GM18520 (cell line): ENCODE measurements around the gene CTRL.
A peak's percentile ranks its signal among the peaks of the same experiment; 100 is the strongest.
"Not testable (repeated sequence)": the region's sequence is repeated elsewhere in the genome, so short reads cannot be mapped to it uniquely, and the experiment has no call there.

ENCODE experiments used
- ATAC-seq: cut with Tn5 transposase; IDR thresholded peaks from one replicate; pipeline ENCODE4 v1.9.1; 2021; ENCODE audit not compliant: unreplicated experiment

Gene CTRL

DNA sequence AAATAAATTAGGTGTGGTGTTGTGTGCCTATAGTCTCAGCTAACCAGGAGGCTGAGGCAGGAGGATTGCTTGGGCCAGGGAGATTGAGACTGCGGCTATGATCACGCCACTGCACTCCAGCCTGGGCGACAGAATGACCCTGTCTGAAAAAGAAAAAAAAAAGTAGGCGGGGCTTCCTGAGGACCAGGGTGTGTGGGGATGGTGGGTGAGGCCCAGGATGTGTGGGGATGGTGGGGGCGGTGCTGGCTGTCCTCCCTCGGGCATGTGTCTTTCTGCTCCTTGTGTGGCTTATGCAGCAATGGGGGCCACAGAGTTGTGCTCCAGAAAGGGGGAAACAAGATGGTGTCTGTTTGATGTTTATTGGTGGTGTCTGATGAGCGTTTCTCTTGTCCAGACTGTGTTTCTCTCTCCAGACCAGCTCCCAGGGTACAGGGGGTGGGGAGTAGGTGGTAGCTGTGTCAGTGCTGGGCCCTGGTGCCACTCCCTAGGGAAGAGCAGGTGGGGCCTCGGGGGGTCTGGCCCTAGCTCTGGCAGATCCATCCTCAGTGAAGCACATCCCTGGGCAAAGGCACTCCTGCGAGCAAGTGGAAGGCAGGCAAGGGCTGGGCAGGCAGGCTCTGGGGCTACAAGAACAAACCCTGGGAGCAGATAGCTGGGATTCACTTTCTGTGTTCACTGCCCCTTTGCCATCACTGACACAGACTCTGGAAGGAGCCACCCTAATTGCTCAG, 10.0 kb upstream of the CTRL start:
- no peak for ATAC-seq

GRCh38 chr16:67940446-67941089, 8.9 kb upstream of the CTRL start:
- no peak for ATAC-seq

DNA sequence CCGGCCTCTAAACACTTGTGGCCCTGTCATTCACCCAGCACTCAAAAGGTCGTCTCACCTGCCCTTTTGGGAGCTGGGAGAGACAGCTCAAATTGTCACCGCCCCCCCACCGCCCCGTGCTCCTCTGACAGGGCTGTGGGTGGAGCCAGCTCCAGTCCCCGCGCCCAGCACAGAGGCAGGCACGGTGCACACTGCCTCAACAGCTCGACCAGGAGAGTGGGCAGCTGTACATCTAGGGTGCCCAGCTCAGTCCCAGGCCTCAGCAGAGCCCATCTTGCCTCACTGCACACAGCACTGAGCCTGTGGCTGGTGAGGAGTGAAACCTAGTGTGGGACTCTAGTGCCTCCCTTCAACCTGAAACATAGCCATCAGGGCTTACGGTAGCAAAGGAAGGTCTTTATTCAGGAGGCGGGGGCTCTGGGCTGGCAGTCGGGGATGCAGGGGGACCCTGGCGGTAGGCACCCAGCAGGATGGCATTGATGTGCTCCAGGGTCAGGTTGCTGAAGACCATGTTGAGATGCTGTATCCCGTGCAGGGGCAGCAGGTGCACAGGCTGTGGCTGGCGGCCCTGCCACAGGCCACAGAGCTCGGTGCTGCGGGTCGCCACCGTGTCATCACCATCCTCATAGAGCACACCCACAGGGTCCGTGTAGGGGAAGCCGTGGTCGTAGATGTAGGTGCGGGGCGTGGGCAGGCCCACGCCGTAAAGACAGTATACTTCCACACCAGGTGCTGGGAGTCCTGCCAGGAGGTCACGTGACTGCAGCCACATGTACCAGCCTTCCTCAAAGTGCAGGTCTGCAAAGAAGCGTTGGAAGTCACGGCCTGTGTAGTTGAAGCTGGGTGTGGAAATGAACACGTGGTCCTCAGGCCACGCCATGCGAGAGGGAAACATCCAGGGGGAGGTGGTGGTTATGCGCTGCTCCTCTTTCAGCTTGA, 8.1 kb upstream of the CTRL start:
- no peak for ATAC-seq

- not testable (repeated sequence) for ATAC-seq
Measured at GRCh38 chr16:67937713-67938112, 6.1 kb upstream of the CTRL start.

DNA sequence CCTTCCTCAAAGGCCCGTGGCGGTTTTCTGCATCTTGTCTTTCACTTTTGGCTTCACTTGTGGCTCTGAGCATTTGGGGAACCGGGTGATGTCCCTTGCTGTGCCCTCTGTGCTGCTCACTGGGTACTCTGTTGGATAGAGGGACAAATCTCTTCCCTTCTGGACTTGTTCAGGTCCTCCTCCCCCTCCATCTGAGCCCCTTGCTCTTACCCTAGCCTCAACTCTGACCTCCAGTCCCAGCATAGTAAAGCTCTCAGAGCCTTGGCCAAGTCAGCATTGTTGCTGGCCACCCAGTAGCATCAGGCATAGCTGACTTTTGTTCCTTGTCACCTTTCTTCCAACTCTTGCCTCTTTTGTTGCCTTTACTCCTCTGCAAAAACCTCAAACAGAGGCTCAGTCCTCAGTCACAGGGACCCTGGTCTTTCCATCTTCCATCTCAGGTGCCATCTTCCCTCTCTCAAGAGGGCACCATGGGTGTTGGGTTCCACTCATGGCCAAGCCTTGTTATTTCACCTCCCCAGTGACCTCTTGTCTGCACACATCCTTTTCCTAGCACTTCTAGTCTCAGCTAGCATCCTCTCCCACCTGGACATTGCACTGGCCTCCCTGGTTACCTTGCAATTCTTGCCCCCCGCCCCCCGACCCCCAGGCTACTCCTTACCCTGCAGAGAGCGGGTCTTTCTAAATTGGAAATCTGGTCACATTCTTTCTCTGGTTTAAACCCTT, 5.4 kb upstream of the CTRL start:
- peak; percentile 47 for ATAC-seq

GRCh38 chr16:67936124-67936879, 4.6 kb upstream of the CTRL start, which contains the start of gene PSMB10:
PSMB10 (minus strand) TSS chr16:67936850; CDS start chr16:67936749, 101 bp downstream.
- ATAC-seq, result no peak

- peak; percentile 93 for ATAC-seq
Measured at GRCh38 chr16:67935402-67936123, 3.9 kb upstream of the CTRL start.

GRCh38 chr16:67935101-67935401, 3.4 kb upstream of the CTRL start:
- ATAC-seq, result no peak

DNA sequence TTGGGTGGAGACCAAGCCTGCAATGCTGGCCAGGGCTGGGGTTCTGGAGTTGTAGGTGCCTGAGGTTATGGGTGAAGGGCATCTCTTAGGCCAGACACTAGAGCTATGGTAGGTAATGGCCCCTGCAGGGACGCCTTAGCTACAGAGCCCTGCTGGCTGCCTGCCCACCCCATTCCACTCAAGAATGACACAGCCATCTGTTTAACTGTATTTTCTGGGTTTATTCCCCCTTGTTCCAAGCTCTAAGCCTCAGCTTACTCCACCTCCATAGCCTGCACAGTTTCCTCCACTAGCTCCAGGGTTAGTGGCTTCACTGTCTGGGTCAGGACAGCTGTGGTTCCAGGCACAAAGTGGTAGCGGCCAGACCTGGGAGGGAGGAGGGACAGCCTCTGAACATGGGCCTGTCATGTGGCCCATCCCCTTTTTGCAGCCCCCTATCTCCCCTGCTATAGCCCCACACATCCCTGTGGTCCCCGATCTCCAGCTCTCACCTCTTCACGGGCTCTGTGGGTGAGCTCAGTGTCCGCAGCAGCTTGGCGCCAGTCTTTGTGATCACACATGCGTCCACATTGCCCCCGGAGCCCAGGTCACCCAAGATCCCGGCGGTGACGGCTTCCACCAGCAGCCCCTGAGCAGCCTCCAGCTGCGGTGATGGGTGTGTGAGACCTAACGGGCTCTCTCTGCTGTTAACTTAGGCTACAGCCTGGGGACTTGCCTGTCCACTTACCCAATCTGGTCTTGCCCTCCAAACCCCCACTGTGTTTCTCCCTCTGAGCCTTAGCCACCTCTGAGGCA, 2.8 kb upstream of the CTRL start:
- ATAC-seq, result no peak

DNA sequence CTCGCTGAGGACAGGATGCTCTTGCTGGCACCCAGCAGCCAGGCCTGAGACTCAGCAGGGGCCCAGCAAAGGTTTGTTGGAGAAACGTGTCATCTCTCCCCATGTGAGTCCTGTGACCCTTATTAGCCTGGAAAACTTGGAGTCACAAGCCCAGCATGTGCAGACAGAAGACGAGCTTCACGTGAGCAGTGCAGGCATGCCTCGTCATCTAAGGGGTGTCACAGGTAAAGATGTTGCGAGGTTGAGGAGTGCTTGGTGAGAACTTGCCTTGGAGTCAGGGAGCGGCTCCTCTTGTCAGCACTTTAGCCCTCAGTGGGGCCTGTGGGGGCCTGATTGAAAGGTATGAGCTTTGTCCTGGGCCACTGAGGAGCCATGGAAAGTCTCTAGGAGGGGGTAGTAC, 2.1 kb upstream of the CTRL start:
- ATAC-seq, result no peak

DNA sequence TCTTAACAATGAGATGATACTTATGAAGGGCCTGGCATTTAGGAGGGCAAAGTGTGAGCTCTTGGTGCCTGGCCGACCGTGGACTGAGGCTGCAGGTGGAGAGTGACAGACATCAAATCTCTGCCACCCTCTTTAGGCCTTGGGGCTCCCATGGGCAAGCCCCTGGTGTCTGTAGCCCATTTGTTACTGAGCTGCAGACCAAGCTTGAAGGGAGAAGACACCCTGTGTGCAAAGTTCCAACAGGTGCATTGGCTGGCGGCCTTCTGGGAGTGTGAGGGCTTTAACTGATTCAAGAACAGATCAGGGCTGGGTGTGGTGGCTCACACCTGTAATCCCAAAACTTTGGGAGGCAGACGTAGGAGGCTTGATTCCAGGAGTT, 789 bp upstream of the CTRL start:
- ATAC-seq, result no peak

GRCh38 chr16:67930678-67931211, 917 bp downstream of the CTRL start:
- ATAC-seq, result no peak

- ATAC-seq, result no peak
Measured at GRCh38 chr16:67930191-67930590, 1.5 kb downstream of the CTRL start.

GRCh38 chr16:67928561-67929364, 2.9 kb downstream of the CTRL start:
- ATAC-seq, result no peak

GRCh38 chr16:67928147-67928546, 3.5 kb downstream of the CTRL start:
- no peak for ATAC-seq

DNA sequence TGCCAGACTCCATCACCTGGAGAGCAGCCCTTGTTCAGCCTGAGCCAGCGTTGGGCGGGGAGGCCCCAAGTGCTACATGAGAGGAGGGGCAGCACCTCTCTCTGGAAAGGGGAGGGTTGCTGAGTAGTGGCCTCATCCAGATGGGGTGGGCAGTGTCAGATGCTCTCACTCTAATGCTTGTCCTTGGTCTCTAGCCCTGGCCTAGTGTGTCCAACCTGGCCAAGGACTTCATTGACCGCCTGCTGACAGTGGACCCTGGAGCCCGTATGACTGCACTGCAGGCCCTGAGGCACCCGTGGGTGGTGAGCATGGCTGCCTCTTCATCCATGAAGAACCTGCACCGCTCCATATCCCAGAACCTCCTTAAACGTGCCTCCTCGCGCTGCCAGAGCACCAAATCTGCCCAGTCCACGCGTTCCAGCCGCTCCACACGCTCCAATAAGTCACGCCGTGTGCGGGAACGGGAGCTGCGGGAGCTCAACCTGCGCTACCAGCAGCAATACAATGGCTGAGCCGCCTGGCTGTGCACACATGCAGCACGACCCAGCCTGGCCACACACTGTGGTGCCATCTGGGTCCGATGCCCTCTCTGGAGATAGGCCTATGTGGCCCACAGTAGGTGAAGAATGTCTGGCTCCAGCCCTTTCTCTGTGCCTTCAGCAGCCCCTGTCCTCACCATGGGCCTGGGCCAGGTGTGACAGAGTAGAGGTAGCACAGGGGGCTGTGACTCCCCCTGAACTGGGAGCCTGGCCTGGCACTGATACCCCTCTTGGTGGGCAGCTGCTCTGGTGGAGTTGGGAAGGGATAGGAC, 4.3 kb downstream of the CTRL start:
- no peak for ATAC-seq

GRCh38 chr16:67926181-67926750, 5.4 kb downstream of the CTRL start:
- ATAC-seq, result no peak
